ENCODE data around the gene ACTL7A. TPM values are rescaled to one million over a fixed set of nuclear protein-coding genes. Genes with fewer than 3 reads are reported as not detected.
"Not testable (repeated sequence)": the region's sequence is repeated elsewhere in the genome, so short reads cannot be mapped to it uniquely, and the experiment has no call there.

Gene ACTL7A
- polyA plus RNA-seq, 1 donor from 2014 or later, result not detected

GRCh38 chr9:108897324-108898096 lies 35.4 kb downstream of the ACTL7A start:
- no peaks in the 10 kb centered on the region for H3K9me3 ChIP-seq (ENCODE audit: low read length)
- H3K4me3 ChIP-seq (ENCODE audit: low read length), result no peak overlapping the region
- H3K27me3 ChIP-seq (ENCODE audit: insufficient read depth, low read depth, low read length), result no peaks in the 10 kb centered on the region
- no peaks in the 10 kb centered on the region for H3K9me2 ChIP-seq (ENCODE audit: insufficient read depth, low read length)
- H3K27ac ChIP-seq (ENCODE audit: low read length), result no peak overlapping the region
- no peaks in the 10 kb centered on the region for H3K36me3 ChIP-seq (ENCODE audit: insufficient read depth, low read length)
- no peaks in the 10 kb centered on the region for H3K79me2 ChIP-seq (replicated peaks; ENCODE audit: insufficient read depth, low read length)
- H3K9ac ChIP-seq (ENCODE audit: low read length), result no peak overlapping the region
- no peak overlapping the region for H2AFZ ChIP-seq (ENCODE audit: low read depth, low read length)
- TF ChIP-seq TAF1 (IDR thresholded peaks at IDR 0.05; ENCODE audit: low read depth) (no peak), MXI1 (conservative IDR thresholded peaks at IDR 0.05; ENCODE audit: poor library complexity, severe bottlenecking) (no peak), SMC3 (conservative IDR thresholded peaks at IDR 0.05; ENCODE audit: poor library complexity) (no peak), POLR2AphosphoS5 (IDR thresholded peaks at IDR 0.05) (no peak), EZH2 (IDR thresholded peaks at IDR 0.05; ENCODE audit: borderline replicate concordance, insufficient read depth, low read length, poor library complexity, severe bottlenecking) (no peak), EP300 (conservative IDR thresholded peaks at IDR 0.05; ENCODE audit: poor library complexity, severe bottlenecking) (no peak), CTCF (IDR thresholded peaks at IDR 0.05; ENCODE audit: poor library complexity, severe bottlenecking) (no peak), RAD21 (conservative IDR thresholded peaks at IDR 0.05) (no peak)
- TF ChIP-seq, protein P1, sequence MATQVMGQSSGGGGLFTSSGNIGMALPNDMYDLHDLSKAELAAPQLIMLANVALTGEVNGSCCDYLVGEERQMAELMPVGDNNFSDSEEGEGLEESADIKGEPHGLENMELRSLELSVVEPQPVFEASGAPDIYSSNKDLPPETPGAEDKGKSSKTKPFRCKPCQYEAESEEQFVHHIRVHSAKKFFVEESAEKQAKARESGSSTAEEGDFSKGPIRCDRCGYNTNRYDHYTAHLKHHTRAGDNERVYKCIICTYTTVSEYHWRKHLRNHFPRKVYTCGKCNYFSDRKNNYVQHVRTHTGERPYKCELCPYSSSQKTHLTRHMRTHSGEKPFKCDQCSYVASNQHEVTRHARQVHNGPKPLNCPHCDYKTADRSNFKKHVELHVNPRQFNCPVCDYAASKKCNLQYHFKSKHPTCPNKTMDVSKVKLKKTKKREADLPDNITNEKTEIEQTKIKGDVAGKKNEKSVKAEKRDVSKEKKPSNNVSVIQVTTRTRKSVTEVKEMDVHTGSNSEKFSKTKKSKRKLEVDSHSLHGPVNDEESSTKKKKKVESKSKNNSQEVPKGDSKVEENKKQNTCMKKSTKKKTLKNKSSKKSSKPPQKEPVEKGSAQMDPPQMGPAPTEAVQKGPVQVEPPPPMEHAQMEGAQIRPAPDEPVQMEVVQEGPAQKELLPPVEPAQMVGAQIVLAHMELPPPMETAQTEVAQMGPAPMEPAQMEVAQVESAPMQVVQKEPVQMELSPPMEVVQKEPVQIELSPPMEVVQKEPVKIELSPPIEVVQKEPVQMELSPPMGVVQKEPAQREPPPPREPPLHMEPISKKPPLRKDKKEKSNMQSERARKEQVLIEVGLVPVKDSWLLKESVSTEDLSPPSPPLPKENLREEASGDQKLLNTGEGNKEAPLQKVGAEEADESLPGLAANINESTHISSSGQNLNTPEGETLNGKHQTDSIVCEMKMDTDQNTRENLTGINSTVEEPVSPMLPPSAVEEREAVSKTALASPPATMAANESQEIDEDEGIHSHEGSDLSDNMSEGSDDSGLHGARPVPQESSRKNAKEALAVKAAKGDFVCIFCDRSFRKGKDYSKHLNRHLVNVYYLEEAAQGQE (IDR thresholded peaks at IDR 0.05; ENCODE audit: borderline replicate concordance), result no peak
- H3F3A ChIP-seq (ENCODE audit: insufficient read depth, low read length, poor library complexity, severe bottlenecking), result no peaks in the 10 kb centered on the region
- no peaks in the 10 kb centered on the region for H4K20me1 ChIP-seq (ENCODE audit: insufficient read depth)
- no peak overlapping the region for H3K4me2 ChIP-seq (ENCODE audit: low read length)

DNA sequence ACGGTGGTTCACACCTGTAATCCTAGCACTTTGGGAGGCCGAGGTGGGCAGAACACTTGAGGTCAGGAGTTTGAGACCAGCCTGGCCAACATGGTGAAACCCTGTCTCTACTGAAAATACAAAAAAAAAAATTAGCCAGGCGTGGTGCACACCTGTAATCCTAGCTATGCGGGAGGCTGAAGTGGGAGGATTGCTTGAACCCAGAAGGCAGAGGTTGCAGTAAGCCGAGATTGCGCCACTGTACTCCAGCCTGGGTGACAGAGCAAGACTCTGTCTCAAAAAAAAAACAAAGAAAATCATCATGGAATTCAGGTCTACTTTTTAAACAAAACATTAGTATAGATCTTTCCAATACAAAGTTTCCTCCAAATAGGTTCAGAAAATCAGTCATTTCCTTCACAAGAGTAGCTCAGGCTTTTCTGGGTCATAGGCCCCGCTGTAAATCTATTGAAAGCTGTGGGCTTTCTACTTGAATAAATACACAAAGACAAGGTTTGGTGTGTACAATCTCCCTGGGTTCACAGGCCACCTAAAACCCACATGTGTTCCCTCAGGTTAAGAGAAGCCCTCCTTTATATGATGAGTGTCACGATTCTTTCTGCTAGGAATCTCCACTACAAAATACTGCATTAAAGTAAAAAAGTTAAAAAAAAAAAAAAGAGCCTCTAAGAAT lies 37.1 kb downstream of the ACTL7A start:
- not testable (repeated sequence) for H3K27me3 ChIP-seq (ENCODE audit: insufficient read depth, low read depth, low read length); H3K9ac ChIP-seq (ENCODE audit: low read length); H3F3A ChIP-seq (ENCODE audit: insufficient read depth, low read length, poor library complexity, severe bottlenecking); H2AFZ ChIP-seq (ENCODE audit: low read depth, low read length); H3K4me2 ChIP-seq (ENCODE audit: low read length); H3K9me3 ChIP-seq (ENCODE audit: low read length); H3K9me2 ChIP-seq (ENCODE audit: insufficient read depth, low read length); H3K79me2 ChIP-seq (replicated peaks; ENCODE audit: insufficient read depth, low read length); H3K4me3 ChIP-seq (ENCODE audit: low read length); H3K36me3 ChIP-seq (ENCODE audit: insufficient read depth, low read length); H4K20me1 ChIP-seq (ENCODE audit: insufficient read depth); H3K27ac ChIP-seq (ENCODE audit: low read length)

All from neural cell (in vitro differentiated cells).